ENCODE results near the gene NFIX.

The NFIX gene

GRCh38 chr19:13023656-13024055, 28.4 kb downstream of the NFIX start:
- ATAC-seq, result no peak

DNA sequence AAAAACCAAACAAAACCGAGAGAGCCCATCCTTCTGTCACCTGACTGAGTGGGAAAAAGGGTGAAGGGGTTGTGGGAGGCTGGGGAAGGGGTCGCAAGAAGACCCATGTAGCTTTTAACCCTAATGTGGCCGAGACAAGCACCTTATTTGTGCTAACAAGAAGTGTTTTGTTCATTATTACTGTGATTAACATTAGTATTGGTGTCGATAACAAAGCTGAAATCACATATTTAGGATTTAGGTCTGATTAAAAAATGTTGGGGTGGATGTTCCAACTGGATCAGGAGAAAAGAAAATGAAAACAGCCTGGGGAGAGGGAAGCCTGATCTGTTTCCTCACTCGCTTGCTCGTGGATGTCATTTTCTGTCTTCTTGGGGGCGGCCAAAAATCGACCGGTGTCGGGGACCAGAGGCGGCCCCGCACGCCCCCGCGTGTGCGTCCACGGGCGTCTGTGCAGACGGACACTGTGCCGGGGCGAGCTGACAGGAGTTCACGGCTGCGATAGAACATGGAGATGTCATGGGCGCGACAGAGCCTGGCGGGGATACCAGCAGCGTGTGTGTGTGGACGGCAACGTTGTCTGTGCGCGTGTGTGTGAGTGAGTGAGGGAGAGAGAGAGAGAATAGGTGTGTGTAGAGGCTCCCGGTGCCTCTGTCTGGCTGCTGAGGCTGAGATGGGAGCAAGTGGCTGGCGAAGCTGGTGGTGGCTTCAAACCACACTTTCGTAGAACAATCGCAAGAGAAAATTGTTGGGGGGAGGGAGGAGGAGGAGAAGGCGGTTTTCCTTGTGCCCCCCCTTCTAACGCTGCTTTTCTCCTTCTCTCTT, 29.1 kb downstream of the NFIX start:
- no peak for ATAC-seq

- ATAC-seq, result no peak
Measured at GRCh38 chr19:13024951-13025697, 29.8 kb downstream of the NFIX start.

GRCh38 chr19:13025819-13026456, 30.7 kb downstream of the NFIX start:
- ATAC-seq, result no peak

DNA sequence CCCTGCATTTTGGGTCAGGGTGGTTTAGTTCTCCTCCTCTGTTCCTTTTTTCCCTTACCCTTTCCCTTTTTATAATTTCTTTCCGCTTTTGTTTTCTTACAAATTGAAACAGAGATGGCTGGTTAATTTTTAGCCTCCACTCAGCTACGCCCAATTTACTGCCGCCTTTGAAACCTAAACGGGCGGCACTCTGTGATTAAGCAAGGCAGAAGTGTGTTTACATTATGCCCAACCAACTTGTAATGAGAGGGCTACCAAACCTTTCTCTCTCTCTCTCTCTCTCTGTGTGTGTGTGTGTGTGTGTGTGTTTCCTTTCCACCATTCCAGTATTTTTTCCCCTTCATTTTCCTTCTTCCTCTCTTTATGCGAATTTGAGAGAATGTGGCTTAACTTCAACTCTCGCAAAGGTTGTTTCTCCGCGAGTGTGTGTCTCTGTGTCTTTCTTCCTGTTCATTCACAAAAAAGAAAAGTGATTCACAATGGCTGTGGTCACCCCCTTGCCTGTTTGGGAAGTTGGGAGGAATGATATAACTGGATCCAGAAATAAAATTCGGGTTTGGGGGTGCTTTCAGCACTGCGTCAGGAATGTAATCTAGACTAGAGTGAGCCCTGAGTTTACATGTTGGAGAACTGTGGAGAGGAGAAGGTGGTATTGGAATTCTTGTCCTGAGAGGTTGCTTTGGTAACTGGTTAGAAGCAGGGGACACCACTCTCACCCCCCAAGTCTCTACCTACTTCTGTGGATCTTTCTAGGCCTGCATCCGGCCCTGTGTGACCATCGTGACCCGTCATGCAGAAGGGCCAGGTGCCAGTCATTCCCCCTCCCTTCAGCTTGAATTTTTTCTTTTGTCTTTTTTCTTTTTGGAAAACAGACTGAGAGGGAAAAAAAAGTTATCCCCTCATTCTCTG, 31.4 kb downstream of the NFIX start:
- no peak for ATAC-seq

GRCh38 chr19:13027557-13027956, 32.3 kb downstream of the NFIX start:
- no peak for ATAC-seq

DNA sequence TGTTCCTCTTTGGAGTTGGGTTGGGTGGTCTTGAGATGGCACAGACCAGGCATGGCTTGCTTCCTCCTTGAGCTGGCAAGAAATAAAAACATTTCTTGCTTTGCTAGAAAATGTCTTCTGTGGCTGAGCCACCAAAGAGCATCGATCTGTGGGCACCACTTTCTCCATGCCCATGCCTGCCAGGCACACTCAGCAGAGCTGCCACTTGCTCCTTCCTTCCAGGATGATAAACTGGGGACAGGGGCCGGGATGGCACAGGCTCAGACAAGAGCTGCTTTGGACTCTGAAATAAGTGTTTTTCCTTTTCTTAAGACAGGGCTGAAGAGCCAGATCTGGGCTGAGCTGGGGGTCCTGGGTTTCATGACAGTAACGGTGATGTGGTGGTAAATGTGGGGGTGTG, 32.8 kb downstream of the NFIX start:
- ATAC-seq, result no peak

DNA sequence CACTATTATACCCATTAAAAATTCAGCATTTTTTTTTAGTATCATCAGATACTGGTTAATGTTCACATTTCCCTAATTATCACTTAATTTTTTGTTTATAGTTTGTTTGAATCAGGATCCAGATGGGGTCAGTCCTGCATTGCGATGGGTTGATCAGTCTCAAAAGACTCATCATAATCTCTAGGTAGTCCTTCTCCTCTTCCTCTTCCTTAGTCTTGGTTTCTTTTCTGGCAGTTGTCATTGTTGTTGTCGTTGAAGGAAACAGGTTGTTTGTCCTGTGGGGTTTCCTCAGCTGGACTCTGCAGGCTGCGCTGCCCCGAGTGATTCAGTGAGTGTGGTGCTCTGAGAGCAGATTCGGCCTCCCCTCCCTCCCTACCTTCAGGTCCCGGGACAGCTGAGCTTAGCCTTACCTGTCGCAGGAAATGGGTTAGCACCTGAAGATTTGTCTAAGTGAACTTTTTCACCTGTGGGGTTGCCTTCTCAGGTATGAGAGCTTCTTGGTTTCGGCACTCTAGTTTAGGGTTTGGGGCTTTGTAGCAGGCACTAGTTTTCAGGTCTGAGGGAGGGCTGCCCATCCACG, 34.1 kb downstream of the NFIX start:
- ATAC-seq, result no peak

DNA sequence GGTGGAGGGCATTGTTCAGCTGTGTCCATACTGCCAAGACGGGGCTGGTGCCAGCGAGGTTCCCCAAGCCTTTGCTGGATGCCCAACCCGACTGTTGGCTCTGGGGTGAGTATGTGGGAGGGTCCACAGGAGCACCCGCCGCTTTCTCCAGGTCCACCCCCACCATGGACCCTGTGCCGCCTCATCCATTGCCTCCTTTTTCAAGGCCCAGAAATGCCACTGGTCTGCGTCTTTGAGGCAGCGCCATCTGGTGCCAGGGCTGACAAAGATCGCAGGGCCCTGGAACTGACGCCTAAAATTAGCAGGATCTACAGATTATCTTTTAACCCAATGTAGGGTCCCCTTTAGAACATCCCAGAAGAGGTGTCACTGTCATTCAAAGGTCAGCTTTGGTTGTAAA, 34.6 kb downstream of the NFIX start:
- no peak for ATAC-seq

GRCh38 chr19:13031917-13032623, 36.8 kb downstream of the NFIX start:
- ATAC-seq, result no peak

GRCh38 chr19:13032837-13033236, 37.6 kb downstream of the NFIX start:
- ATAC-seq, result no peak

DNA sequence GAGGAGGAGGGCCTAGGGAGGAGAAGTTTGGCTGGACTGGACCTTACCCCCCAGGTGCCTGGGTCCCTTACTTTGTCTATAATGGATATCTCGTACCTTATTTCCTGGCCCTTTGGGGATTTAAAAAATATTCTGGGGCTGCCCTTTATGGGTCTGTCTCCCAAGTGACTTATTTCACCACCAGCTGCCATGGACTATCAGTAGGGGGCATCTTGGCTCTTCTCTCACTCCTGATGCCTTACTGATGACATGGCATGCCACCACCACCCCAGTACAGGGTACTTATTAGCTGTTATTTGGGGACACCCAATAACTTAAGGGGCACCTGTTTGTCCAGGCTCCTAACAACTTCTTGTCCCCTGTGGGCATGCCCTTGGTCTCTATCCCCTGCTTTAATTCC, 38.0 kb downstream of the NFIX start:
- no peak for ATAC-seq

DNA sequence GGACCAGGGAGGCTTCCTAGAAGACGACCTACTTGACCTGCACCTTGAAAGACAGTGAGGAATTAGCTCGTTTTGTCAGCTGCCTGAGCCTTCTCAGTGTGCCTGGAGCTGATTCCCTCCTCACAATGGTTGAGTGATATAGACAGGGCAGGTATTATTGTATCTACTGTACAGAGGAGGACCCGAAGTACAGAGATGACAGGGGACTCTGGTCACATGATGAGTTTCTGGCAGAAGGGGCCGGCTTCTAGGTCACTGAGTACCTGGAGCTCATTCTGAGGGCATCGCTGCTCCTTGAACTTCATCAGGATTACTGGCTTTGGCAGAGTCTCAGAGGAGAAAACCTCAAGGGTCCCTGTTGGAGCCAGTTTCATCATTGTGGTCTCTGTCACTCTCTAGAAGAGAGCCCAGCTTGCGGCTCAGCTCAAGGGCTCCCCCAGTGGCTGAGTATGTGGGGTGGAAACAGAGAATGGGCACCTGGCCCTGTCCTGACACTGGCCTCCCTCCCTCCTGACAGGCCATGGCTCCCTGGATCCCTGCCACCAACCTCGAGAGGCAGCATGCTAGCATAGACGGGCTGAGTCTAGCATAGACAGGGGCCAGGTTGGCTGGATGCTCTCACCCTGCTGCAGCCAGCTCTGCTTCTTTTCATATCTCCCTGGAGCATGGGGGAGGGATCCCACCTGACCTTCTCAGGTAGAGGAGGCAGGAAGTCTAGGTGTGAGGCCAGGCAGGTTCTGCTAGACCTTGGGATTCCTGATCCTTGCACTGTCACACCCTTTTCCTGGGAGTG, 38.7 kb downstream of the NFIX start:
- peak; percentile 53 to 69 for ATAC-seq

- no peak for ATAC-seq
Measured at GRCh38 chr19:13034636-13035035, 39.4 kb downstream of the NFIX start.

DNA sequence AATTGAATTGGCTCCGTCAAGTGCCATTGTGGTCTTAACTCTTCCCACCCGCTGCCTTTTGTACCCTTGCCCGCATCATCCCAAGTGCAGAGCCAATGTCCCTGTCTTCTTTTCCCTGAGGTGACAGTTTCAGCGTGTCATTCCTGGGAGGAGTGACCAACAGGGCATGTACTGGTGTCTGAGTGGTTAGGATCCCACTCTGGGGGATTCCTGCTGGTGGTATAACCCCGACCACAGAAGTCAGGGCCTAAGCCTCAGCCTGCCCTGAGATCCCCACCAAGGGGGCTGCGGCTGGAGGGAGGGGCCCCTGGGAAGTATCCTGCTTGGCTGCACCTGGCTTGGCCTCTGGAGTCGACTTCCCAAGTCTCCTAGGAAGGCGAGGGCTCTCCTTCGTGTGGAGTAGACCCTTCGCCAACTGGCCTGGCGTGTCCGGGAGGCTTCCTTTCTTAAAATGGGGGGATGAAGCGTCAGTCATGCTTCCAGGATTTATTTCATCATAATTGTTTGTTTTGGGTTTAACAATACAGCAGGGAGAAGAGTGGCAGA, 40.6 kb downstream of the NFIX start:
- no peak for ATAC-seq

DNA sequence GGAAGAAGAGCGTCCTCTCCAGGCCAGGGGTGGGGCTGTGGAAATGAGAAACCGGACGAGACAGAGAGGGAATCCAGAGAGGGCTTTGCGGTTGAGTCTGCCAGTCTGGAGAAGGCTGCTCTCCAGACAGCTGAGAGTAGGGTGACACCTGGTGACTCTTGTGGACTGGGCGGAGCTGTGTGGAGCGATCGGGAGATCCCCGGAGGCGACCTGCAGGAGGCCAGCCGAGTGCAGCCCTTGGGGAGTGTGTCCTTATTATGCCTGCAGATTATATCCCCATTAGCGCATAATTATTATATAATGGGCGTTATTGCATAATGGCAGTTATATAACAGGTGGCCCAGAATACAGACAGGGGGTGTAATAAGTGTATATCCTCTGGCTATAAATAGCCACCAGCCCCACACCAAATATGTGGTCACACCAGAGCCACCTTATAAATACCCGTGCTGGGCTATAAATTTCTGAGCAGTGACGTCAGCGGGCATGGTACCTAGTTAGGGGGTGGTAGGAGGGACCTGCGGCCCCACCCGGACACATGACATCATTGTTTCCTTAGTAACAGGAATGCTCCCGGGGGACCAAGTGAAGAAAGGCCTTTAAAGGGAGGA, 41.2 kb downstream of the NFIX start:
- no peak for ATAC-seq

DNA sequence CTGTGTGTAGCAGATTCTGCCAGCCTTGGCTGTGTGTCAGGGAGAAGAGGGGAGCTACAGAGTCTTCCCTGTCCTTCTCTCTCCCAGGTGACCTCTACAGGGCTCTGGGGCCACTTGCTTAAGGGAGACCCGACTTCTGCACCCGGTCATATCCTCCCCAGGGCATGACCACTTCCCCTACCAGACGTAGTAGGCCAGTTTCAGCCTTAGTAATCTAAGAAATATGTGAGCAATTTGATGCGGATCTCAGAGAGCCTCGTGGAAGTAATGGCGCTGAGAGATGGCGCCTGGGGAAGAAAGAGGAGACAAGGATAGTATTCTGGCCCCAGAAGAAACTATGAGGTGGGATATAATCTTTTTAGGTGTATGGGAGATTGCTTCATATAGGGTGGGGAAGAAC, 41.9 kb downstream of the NFIX start:
- no peak for ATAC-seq

- no peak for ATAC-seq
Measured at GRCh38 chr19:13037731-13038130, 42.5 kb downstream of the NFIX start.

DNA sequence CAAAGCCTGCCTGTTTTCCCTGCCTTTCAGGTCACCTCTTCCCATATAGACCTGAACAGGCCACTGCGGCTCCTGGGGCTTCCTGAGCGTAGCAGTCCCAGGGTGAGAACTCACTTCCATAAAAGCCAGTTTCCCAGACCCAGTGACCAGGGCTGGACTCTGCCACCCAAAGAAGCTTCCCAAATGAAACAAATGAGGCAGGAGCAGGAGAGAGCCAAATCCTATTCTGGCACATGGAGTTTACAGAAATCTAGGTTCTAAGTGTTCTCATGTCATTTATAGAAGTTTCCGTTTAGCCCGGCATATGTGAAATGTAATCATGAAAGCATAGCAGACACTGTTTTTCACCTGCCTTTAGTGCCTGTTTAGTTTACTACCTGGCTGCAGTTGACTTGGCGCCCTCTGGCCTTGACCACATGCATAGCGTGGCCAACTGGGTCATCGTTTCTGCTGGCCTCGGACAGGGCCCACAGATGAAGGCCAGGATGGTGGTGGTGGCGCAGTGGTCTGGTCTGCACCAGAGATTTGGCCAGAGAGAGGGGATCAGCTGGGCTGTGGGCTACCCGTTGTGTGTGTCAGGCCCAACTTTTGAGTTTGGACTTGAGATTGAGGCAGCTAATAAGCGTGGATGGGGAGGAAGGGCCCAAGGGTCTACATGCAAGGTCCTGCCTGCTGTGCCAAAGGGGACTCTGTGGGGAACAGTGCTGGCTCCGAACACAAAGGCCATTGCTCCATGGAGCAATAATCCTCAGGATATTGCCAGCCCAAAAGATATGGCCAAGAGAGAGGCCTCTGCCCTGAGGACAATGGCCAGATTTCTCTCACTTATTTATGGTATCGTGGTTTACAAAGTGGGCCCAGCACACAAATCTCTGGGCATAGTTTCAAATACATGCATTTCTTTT, 43.3 kb downstream of the NFIX start:
- ATAC-seq, result no peak
